A549 (cell line): ENCODE measurements around the gene TMEM225B. TPM values are rescaled to one million over a fixed set of nuclear protein-coding genes. Genes with fewer than 3 reads are reported as not detected.

Experiments
- ATAC-seq, 2 experiments: fragments of 200-7000 bp in 1 of 2; fragments of >200 bp in 1 of 2; cut with Nextera tagmentation in 1 of 2; cut with Tn5 transposase in 1 of 2; 3 replicates each; pipeline versions ENCODE4 v1.8.0 to v1.9.1; 2018 to 2020; ENCODE audit warnings: mild to moderate bottlenecking in 1 of 2, moderate library complexity in 1 of 2
- CTCF ChIA-PET: fragments of 300-600 bp; sonication (Branson Sonifier 250); formaldehyde crosslinking; extraction: SDS; loops from one replicate; lab custom pipeline; 2021; ENCODE audit warnings: antibody characterized with exemption, inconsistent platforms; lab: Yijun Ruan, JAX
- POLR2A ChIA-PET: fragments of 350-600 bp; formaldehyde crosslinking; extraction: SDS; loops from one replicate; lab custom pipeline; 2021; ENCODE audit warnings: antibody characterized with exemption, inconsistent platforms; lab: Yijun Ruan, JAX
- DNase-seq, 2 experiments: peaks; one replicate each; pipeline versions ENCODE4 v3.0.0 to v3.0.0-alpha.2; 2011 to 2016; ENCODE audit warnings: low read depth in 1 of 2, low spot score in 1 of 2
- FAIRE-seq: peaks from 2 replicates; lab custom pipeline; 2011; peaks lifted over from hg19 to GRCh38; lab: Jason Lieb, UNC
- H3K27ac ChIP-seq, 2 experiments: fragments of >200 bp; sonication (Bioruptor Twin); formaldehyde crosslinking; 3 replicates each; pipeline ENCODE4 v1.5.1; 2016 to 2017
- H3K4me1 ChIP-seq: fragments of >200 bp; sonication (Bioruptor Twin); formaldehyde crosslinking; 3 replicates; pipeline ENCODE4 v1.6.1; 2016
- H3K4me2 ChIP-seq: fragments of >200 bp; sonication (Bioruptor Twin); formaldehyde crosslinking; 3 replicates; pipeline ENCODE4 v1.6.1; 2016
- H3K4me3 ChIP-seq: fragments of >200 bp; sonication (Bioruptor Twin); formaldehyde crosslinking; 3 replicates; pipeline ENCODE4 v1.5.1; 2016
- H3K9me3 ChIP-seq: fragments of >200 bp; sonication (Bioruptor Twin); formaldehyde crosslinking; 3 replicates; pipeline ENCODE4 v1.6.1; 2016
- CBX8 ChIP-seq: fragments of 200-600 bp; sonication (generic); IDR thresholded peaks from 2 replicates; pipeline ENCODE4 v1.6.1; 2016
- CHD2 ChIP-seq: fragments of 150-350 bp; IDR thresholded peaks from 2 replicates; pipeline ENCODE4 v1.6.1; 2014; ENCODE audit warnings: low read length; ENCODE audit not compliant: partially characterized antibody
- EHF ChIP-seq: fragments of 250-450 bp; sonication (Bioruptor Pico); IDR thresholded peaks from 2 replicates; pipeline ENCODE4 v1.5.0; 2020; ENCODE audit warnings: mild to moderate bottlenecking
- EHMT2 ChIP-seq: fragments of 200-600 bp; sonication (generic); IDR thresholded peaks from 2 replicates; pipeline ENCODE4 v1.6.1; 2016; ENCODE audit warnings: antibody characterized with exemption, low read depth, mild to moderate bottlenecking, moderate library complexity
- FOSB ChIP-seq: fragments of 250-450 bp; sonication (Bioruptor Pico); IDR thresholded peaks from 2 replicates; pipeline ENCODE4 v1.5.0; 2020; ENCODE audit warnings: mild to moderate bottlenecking, moderate library complexity
- FOXS1 ChIP-seq: fragments of 250-450 bp; sonication (Bioruptor Pico); IDR thresholded peaks from 2 replicates; pipeline ENCODE4 v1.5.0; 2020; ENCODE audit warnings: mild to moderate bottlenecking, moderate library complexity
- HDAC2 ChIP-seq: fragments of 200-600 bp; sonication (generic); IDR thresholded peaks from 2 replicates; pipeline ENCODE4 v1.6.1; 2016
- HOXA7 ChIP-seq: fragments of 250-450 bp; sonication (Bioruptor Pico); IDR thresholded peaks from 2 replicates; pipeline ENCODE4 v1.5.0; 2020; ENCODE audit warnings: mild to moderate bottlenecking, moderate library complexity
- HOXB5 ChIP-seq: fragments of 250-450 bp; sonication (Bioruptor Pico); IDR thresholded peaks from 2 replicates; pipeline ENCODE4 v1.5.0; 2020; ENCODE audit warnings: mild to moderate bottlenecking, moderate library complexity
- JUN ChIP-seq, 2 experiments: fragments of >200 bp; sonication (Bioruptor Twin); formaldehyde crosslinking; IDR thresholded peaks; 2 replicates in 1 of 2; 3 replicates in 1 of 2; pipeline ENCODE4 v1.6.1; 2016 to 2017
- MYC ChIP-seq: IDR thresholded peaks from 2 replicates; pipeline ENCODE4 v1.6.1; 2012; ENCODE audit warnings: mild to moderate bottlenecking, inconsistent platforms, low read length, improper control_type of control experiment, borderline replicate concordance
- NPAS2 ChIP-seq: fragments of 250-450 bp; sonication (Bioruptor Pico); IDR thresholded peaks from 2 replicates; pipeline ENCODE4 v1.8.0; 2022; ENCODE audit warnings: mild to moderate bottlenecking, moderate library complexity, borderline replicate concordance
- PHF8 ChIP-seq: fragments of 200-600 bp; sonication (generic); IDR thresholded peaks from 2 replicates; pipeline ENCODE4 v1.6.1; 2016; ENCODE audit warnings: low read depth, mild to moderate bottlenecking, antibody characterized with exemption, moderate library complexity, borderline replicate concordance
- RAD21 ChIP-seq, 2 experiments: fragments of >200 bp in 1 of 2; sonication (Bioruptor Twin) in 1 of 2; formaldehyde crosslinking in 1 of 2; IDR thresholded peaks in 1 of 2; conservative IDR thresholded peaks in 1 of 2; 2 replicates in 1 of 2; 3 replicates in 1 of 2; pipeline ENCODE4 v1.6.1; 2012 to 2018; ENCODE audit warnings: inconsistent platforms in 1 of 2
- RFX5 ChIP-seq: fragments of 450-650 bp; IDR thresholded peaks from 2 replicates; pipeline ENCODE4 v1.7.1; 2014; ENCODE audit warnings: antibody characterized with exemption, mild to moderate bottlenecking, moderate library complexity
- RNF2 ChIP-seq: fragments of 200-600 bp; sonication (generic); IDR thresholded peaks from 2 replicates; pipeline ENCODE4 v1.6.1; 2016; ENCODE audit warnings: low read depth, mild to moderate bottlenecking, antibody characterized with exemption, moderate library complexity, borderline replicate concordance
- SMC3 ChIP-seq: fragments of >200 bp; sonication (Bioruptor Twin); formaldehyde crosslinking; IDR thresholded peaks from 3 replicates; pipeline ENCODE4 v1.6.1; 2018; ENCODE audit warnings: inconsistent platforms
- TFCP2L1 ChIP-seq: fragments of 250-450 bp; sonication (Bioruptor Pico); IDR thresholded peaks from 2 replicates; pipeline ENCODE4 v1.5.0; 2021; ENCODE audit warnings: mild to moderate bottlenecking
- ZSCAN20 ChIP-seq: fragments of 250-450 bp; sonication (Bioruptor Pico); IDR thresholded peaks from 2 replicates; pipeline ENCODE4 v1.8.0; 2022; ENCODE audit warnings: mild to moderate bottlenecking, moderate library complexity
- WGBS: methylation state at CpG from one replicate; pipeline ENCODE4 v1.1.6; 2017; ENCODE audit errors: missing lambda C conversion rate; 5-methylcytosine and 5-hydroxymethylcytosine counted together
- polyA plus RNA-seq, 4 experiments: library from polyadenylated mRNA; depleted of rRNA in 3 of 4; stranded (reverse); fragments of >200 nt; fragmentation: RNase III in 1 of 4; extraction: RNeasy Plus Mini Kit Qiagen cat#74134 plus additional on column Dnase treatment in 1 of 4; gene quantifications; 2 replicates in 3 of 4; 3 replicates in 1 of 4; pipeline ENCODE4 v1.2.3, GENCODE V29; 2011 to 2017
- TF ChIP-seq, protein P1 (sequence below): fragments of 150-350 bp; IDR thresholded peaks from 2 replicates; pipeline ENCODE4 v1.6.1; 2014; ENCODE audit warnings: low read depth, mild to moderate bottlenecking, low read length
- TF ChIP-seq, protein P2 (sequence below): fragments of >200 bp; sonication (Bioruptor Twin); formaldehyde crosslinking; IDR thresholded peaks from 2 replicates; pipeline ENCODE4 v1.6.1; 2016
- TF ChIP-seq, protein P3 (sequence below): fragments of 250-450 bp; sonication (Bioruptor Pico); IDR thresholded peaks from 2 replicates; pipeline ENCODE4 v1.5.0; 2021; ENCODE audit warnings: mild to moderate bottlenecking, moderate library complexity, borderline replicate concordance
- TF ChIP-seq, protein P4 (sequence below): IDR thresholded peaks from 2 replicates; pipeline ENCODE4 v1.6.1; 2012
- TF ChIP-seq, protein P5 (sequence below): fragments of 250-450 bp; sonication (Bioruptor Pico); IDR thresholded peaks from 2 replicates; pipeline ENCODE4 v1.5.0; 2020; ENCODE audit warnings: low read depth, mild to moderate bottlenecking, moderate library complexity
- TF ChIP-seq, protein P6 (sequence below): IDR thresholded peaks from 2 replicates; pipeline ENCODE4 v1.6.1; 2012; ENCODE audit warnings: low read depth, borderline replicate concordance
- TF ChIP-seq, protein P7 (sequence below): fragments of >200 bp; sonication (Bioruptor Twin); formaldehyde crosslinking; IDR thresholded peaks from 3 replicates; pipeline ENCODE4 v1.6.1; 2016

Gene TMEM225B
- polyA plus RNA-seq, 2 of the 4 experiments (the other 2 are of a cell fraction), result 0.59 to 5.4 TPM

DNA sequence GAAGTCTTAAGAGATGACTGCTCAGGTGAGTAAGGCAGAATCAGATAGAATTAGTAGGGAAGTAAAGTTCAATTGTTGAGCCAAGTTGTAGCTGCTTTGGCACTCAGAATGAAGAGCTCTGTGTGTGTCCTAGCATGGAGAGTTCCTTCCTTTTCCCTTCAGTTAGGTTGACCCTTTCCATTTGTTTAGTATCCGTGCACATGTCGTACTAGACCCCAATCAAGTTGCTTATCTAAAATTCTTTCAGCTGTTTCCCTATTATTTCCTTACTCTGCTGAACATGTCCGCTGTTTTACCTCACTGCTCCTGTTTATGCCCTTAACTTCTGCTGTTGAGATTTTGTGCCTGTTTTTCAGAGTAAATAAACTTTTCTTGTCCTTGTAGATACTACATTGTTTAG lies 26.3 kb upstream of the TMEM225B start:
- no peak for ATAC-seq
- Histone ChIP-seq H3K27ac (no peak overlapping the region), H3K9me3 (no peaks in the 10 kb centered on the region), H3K4me3 (no peak overlapping the region), H3K4me1 (no peaks in the 10 kb centered on the region), H3K4me2 (no peak overlapping the region)
- WGBS, result 94% methylated on average over 3 of the region's 3 CpGs
- no peak for FAIRE-seq
- CTCF ChIA-PET, result interaction anchor here (0.9 to 2.2 kb wide), 3 partner anchors 14 to 122 kb away, joined by 3 to 4 read pairs (median 4); no protein-coding TSS in a partner anchor
- POLR2A ChIA-PET, result no interaction called here
- DNase-seq, result no peak
- no peak for TF ChIP-seq RFX5
- TF ChIP-seq, protein P1, sequence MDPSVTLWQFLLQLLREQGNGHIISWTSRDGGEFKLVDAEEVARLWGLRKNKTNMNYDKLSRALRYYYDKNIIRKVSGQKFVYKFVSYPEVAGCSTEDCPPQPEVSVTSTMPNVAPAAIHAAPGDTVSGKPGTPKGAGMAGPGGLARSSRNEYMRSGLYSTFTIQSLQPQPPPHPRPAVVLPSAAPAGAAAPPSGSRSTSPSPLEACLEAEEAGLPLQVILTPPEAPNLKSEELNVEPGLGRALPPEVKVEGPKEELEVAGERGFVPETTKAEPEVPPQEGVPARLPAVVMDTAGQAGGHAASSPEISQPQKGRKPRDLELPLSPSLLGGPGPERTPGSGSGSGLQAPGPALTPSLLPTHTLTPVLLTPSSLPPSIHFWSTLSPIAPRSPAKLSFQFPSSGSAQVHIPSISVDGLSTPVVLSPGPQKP, result no peak
- TF ChIP-seq, protein P2, sequence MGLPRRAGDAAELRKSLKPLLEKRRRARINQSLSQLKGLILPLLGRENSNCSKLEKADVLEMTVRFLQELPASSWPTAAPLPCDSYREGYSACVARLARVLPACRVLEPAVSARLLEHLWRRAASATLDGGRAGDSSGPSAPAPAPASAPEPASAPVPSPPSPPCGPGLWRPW, result no peak
- no peak for TF ChIP-seq HOXA7 (CRISPR knock-in tag)
- no peak for TF ChIP-seq CHD2
- no peak for TF ChIP-seq HOXB5 (CRISPR knock-in tag)
- no peak for TF ChIP-seq EHF
- TF ChIP-seq RAD21 (conservative IDR thresholded peaks at IDR 0.05 in 1 of 2, IDR thresholded peaks at IDR 0.05 in 1 of 2), result no peak
- TF ChIP-seq, all 56 proteins: peak for 0

DNA sequence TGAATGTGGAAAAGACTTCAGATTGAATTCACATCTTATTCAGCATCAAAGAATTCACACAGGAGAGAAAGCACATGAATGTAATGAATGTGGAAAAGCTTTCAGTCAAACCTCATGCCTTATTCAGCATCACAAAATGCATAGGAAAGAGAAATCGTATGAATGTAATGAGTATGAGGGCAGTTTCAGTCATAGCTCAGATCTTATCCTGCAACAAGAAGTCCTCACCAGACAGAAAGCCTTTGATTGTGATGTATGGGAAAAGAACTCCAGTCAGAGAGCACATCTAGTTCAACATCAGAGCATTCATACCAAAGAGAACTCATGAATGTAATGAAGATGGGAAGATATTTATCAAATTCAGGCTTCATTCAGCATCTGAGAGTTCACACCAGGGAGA lies 24.8 kb upstream of the TMEM225B start:
- WGBS, result 92% methylated on average over 1 of the region's 1 CpG
- Histone ChIP-seq H3K4me2 (no peak overlapping the region), H3K27ac (no peak overlapping the region), H3K4me3 (no peak overlapping the region), H3K4me1 (no peaks in the 10 kb centered on the region), H3K9me3 (no peaks in the 10 kb centered on the region)
- FAIRE-seq (no peak), DNase-seq (no peak), ATAC-seq (no peak)
- POLR2A ChIA-PET, result no interaction called here
- CTCF ChIA-PET, result no interaction called here
- TF ChIP-seq RAD21 (conservative IDR thresholded peaks at IDR 0.05 in 1 of 2, IDR thresholded peaks at IDR 0.05 in 1 of 2) (no peak), FOSB (CRISPR knock-in tag) (no peak), TFCP2L1 (CRISPR knock-in tag) (no peak), HDAC2 (no peak), RNF2 (no peak), ZSCAN20 (no peak), JUN (IDR thresholded peaks at IDR 0.05) (no peak), NPAS2 (CRISPR knock-in tag) (no peak), EHMT2 (no peak), FOXS1 (CRISPR knock-in tag) (no peak), MYC (no peak), CBX8 (no peak), PHF8 (no peak), SMC3 (no peak)
- TF ChIP-seq, protein P3, sequence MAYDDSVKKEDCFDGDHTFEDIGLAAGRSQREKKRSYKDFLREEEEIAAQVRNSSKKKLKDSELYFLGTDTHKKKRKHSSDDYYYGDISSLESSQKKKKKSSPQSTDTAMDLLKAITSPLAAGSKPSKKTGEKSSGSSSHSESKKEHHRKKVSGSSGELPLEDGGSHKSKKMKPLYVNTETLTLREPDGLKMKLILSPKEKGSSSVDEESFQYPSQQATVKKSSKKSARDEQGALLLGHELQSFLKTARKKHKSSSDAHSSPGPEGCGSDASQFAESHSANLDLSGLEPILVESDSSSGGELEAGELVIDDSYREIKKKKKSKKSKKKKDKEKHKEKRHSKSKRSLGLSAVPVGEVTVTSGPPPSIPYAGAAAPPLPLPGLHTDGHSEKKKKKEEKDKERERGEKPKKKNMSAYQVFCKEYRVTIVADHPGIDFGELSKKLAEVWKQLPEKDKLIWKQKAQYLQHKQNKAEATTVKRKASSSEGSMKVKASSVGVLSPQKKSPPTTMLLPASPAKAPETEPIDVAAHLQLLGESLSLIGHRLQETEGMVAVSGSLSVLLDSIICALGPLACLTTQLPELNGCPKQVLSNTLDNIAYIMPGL, result no peak
- TF ChIP-seq, protein P4, sequence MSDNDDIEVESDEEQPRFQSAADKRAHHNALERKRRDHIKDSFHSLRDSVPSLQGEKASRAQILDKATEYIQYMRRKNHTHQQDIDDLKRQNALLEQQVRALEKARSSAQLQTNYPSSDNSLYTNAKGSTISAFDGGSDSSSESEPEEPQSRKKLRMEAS, result no peak
- TF ChIP-seq, protein P5, sequence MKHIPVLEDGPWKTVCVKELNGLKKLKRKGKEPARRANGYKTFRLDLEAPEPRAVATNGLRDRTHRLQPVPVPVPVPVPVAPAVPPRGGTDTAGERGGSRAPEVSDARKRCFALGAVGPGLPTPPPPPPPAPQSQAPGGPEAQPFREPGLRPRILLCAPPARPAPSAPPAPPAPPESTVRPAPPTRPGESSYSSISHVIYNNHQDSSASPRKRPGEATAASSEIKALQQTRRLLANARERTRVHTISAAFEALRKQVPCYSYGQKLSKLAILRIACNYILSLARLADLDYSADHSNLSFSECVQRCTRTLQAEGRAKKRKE, result no peak
- TF ChIP-seq, protein P6, sequence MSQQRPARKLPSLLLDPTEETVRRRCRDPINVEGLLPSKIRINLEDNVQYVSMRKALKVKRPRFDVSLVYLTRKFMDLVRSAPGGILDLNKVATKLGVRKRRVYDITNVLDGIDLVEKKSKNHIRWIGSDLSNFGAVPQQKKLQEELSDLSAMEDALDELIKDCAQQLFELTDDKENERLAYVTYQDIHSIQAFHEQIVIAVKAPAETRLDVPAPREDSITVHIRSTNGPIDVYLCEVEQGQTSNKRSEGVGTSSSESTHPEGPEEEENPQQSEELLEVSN, result no peak
- TF ChIP-seq, protein P7, sequence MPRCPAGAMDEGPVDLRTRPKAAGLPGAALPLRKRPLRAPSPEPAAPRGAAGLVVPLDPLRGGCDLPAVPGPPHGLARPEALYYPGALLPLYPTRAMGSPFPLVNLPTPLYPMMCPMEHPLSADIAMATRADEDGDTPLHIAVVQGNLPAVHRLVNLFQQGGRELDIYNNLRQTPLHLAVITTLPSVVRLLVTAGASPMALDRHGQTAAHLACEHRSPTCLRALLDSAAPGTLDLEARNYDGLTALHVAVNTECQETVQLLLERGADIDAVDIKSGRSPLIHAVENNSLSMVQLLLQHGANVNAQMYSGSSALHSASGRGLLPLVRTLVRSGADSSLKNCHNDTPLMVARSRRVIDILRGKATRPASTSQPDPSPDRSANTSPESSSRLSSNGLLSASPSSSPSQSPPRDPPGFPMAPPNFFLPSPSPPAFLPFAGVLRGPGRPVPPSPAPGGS, result no peak
